PC-9 (cell line): ENCODE measurements around the gene FOXL2NB.

Source experiments
- CTCF ChIP-seq: fragments of 200-600 bp; sonication (generic); conservative IDR thresholded peaks from 2 replicates; pipeline ENCODE4 v1.6.1; 2017; ENCODE audit warnings: mixed run types, antibody characterized with exemption, mild to moderate bottlenecking, moderate library complexity
- EZH2 ChIP-seq: fragments of 200-600 bp; sonication (generic); IDR thresholded peaks from 2 replicates; pipeline ENCODE4 v1.8.0; 2017; ENCODE audit warnings: antibody characterized with exemption, low read depth

- TF ChIP-seq EZH2 (no peak), CTCF (no peak)
Observed at GRCh38 chr3:138912237-138912636, 34.8 kb upstream of the FOXL2NB start.
